Panc1 (cell line): Measurements from ENCODE around the gene DYRK3.

Experiments
- CTCF ChIP-seq: fragments of 450-650 bp; IDR thresholded peaks from 2 replicates; pipeline ENCODE4 v1.5.1; 2017; ENCODE audit warnings: mild to moderate bottlenecking
- POLR2AphosphoS5 ChIP-seq: IDR thresholded peaks from 2 replicates; pipeline ENCODE4 v1.6.1; 2012; ENCODE audit warnings: mild to moderate bottlenecking, low read depth, low read length, moderate library complexity
- SIN3A ChIP-seq: IDR thresholded peaks from 2 replicates; pipeline ENCODE4 v1.6.1; 2012; ENCODE audit warnings: low read depth, mild to moderate bottlenecking, low read length, moderate library complexity, borderline replicate concordance; ENCODE audit not compliant: insufficient read depth
- TCF7L2 ChIP-seq: IDR thresholded peaks from 2 replicates; pipeline ENCODE4 v1.6.1; 2011; ENCODE audit warnings: mild to moderate bottlenecking, low read depth, low read length, inconsistent platforms
- TF ChIP-seq, protein P1 (sequence below), 2 experiments: IDR thresholded peaks; 2 replicates each; pipeline ENCODE4 v1.6.1; 2011 to 2012; ENCODE audit warnings: low read depth in 2 of 2, control low read depth in 1 of 2, low read length in 1 of 2, mild to moderate bottlenecking in 1 of 2, moderate library complexity in 1 of 2; ENCODE audit not compliant: insufficient read depth in 1 of 2

GRCh38 chr1:206651958-206652890, 16.9 kb downstream of the DYRK3 start:
- no peak for TF ChIP-seq CTCF
- no peak for TF ChIP-seq TCF7L2
- no peak for TF ChIP-seq POLR2AphosphoS5
- TF ChIP-seq, protein P1, sequence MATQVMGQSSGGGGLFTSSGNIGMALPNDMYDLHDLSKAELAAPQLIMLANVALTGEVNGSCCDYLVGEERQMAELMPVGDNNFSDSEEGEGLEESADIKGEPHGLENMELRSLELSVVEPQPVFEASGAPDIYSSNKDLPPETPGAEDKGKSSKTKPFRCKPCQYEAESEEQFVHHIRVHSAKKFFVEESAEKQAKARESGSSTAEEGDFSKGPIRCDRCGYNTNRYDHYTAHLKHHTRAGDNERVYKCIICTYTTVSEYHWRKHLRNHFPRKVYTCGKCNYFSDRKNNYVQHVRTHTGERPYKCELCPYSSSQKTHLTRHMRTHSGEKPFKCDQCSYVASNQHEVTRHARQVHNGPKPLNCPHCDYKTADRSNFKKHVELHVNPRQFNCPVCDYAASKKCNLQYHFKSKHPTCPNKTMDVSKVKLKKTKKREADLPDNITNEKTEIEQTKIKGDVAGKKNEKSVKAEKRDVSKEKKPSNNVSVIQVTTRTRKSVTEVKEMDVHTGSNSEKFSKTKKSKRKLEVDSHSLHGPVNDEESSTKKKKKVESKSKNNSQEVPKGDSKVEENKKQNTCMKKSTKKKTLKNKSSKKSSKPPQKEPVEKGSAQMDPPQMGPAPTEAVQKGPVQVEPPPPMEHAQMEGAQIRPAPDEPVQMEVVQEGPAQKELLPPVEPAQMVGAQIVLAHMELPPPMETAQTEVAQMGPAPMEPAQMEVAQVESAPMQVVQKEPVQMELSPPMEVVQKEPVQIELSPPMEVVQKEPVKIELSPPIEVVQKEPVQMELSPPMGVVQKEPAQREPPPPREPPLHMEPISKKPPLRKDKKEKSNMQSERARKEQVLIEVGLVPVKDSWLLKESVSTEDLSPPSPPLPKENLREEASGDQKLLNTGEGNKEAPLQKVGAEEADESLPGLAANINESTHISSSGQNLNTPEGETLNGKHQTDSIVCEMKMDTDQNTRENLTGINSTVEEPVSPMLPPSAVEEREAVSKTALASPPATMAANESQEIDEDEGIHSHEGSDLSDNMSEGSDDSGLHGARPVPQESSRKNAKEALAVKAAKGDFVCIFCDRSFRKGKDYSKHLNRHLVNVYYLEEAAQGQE (IDR thresholded peaks at IDR 0.05; ENCODE audit: insufficient read depth in 1 of 2, low read depth in 2 of 2, low read length in 1 of 2), result no peak
- no peak for TF ChIP-seq SIN3A
